ENCODE measurements around the gene NIPBL.

The NIPBL gene

DNA sequence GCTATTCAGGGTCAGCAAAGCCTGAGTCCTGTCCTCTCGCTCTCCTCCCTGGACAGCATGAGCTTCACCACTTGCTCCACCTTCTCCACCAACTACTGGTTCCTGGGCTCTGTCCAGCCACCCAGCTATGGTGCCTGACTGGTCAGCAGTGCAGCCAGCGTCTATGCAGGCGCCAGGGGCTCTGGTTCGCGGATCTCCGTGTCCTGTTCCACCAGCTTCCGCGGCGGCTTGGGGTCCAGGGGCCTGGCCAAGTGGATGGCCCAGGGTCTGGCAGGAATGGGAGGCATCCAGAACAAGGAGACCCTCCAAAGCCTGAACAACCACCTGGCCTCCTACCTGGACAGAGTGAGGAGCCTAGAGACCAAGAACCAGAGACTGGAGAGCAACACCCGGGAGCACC lies 8.6 kb downstream of the NIPBL start:
- TF ChIP-seq, protein P1, sequence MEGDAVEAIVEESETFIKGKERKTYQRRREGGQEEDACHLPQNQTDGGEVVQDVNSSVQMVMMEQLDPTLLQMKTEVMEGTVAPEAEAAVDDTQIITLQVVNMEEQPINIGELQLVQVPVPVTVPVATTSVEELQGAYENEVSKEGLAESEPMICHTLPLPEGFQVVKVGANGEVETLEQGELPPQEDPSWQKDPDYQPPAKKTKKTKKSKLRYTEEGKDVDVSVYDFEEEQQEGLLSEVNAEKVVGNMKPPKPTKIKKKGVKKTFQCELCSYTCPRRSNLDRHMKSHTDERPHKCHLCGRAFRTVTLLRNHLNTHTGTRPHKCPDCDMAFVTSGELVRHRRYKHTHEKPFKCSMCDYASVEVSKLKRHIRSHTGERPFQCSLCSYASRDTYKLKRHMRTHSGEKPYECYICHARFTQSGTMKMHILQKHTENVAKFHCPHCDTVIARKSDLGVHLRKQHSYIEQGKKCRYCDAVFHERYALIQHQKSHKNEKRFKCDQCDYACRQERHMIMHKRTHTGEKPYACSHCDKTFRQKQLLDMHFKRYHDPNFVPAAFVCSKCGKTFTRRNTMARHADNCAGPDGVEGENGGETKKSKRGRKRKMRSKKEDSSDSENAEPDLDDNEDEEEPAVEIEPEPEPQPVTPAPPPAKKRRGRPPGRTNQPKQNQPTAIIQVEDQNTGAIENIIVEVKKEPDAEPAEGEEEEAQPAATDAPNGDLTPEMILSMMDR (IDR thresholded peaks at IDR 0.05; ENCODE audit: low read depth, low read length): no peak
- no peak for DNase-seq (ENCODE audit: low read depth, low spot score)
- H3K4me3 ChIP-seq (ENCODE audit: low read depth, low read length): no peak overlapping the region
- in situ Hi-C loops (cut with HindIII; ENCODE audit: low sequenced_read_pairs): no loop called here

DNA sequence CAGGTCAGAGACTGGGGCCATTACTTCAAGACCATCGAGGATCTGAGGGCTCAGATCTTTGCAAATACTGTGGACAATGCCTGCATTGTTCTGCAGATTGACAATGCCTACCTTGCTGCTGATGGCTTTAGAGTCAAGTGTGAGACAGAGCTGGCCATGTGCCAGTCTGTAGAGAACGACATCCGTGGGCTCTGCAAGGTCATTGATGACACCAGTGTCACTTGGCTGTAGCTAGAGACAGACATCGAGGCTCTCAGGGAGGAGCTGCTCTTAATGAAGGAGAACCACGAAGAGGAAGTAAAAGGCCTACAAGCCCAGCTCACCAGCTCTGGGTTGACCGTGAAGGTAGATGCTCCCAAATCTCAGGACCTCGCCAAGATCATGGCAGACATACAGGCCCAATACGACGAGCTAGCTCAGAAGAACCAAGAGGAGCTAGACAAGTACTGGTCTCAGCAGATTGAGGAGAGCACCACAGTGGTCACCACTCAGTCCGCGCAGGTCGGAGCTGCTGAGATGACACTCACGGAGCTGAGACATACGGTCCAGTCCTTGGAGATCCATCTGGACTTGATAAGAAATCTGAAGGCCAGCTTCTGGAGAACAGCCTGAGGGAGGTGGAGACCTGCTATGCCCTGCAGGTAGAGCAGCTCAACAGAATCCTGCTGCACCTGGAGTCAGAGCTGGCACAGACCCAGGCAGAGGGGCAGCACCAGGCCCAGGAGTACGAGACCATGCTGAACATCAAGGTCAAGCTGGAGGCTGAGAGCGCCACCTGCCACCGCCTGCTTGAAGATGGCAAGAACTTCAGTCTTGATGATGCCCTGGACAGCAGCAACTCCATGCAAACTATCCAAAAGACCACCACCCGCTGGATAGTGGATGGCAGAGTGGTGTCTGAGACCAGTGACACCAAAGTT lies 9.3 kb downstream of the NIPBL start:
- TF ChIP-seq, protein P1 (IDR thresholded peaks at IDR 0.05; ENCODE audit: low read depth, low read length): no peak
- in situ Hi-C loops (cut with HindIII; ENCODE audit: low sequenced_read_pairs): no loop called here
- H3K4me3 ChIP-seq (ENCODE audit: low read depth, low read length): no peak overlapping the region
- no peak for DNase-seq (ENCODE audit: low read depth, low spot score)

DNA sequence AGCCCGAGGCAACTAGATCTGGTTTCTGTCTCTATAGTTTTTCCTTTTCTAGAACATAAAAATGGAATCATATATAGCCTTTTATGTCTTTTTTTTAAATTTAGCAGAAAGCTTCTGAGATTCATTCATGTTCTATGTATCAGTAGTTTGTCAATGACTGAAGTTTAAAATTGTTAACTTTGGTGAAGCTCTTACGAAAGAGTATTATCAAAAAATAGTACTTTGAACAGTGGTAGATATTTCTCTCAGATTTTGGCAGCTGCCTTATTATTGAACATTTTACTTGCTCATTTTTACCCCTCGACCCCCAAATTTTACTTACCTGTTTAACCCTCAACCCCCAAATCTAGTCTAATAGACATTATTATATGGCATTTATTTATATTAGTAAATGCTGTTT lies 10.2 kb downstream of the NIPBL start:
- TF ChIP-seq, protein P1 (IDR thresholded peaks at IDR 0.05; ENCODE audit: low read depth, low read length): no peak

DNA sequence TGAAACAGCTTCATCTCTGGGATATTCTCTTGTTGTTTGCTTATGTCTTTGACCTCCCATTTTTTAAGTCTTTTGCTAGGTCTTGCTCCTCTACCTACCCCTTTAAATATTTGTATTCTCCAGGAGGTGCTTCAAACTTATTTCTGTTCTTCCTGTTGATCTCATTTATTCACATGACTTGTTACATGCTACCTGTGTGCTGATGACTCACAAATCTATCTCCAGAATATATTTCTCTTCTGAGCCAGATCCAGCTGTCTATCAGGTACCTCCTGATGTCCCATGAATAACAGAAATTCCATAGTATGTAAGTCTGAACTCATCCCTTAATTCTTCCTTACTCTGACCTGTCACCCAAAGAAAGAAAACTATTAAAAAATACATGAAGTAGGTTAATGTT lies 11.0 kb downstream of the NIPBL start:
- TF ChIP-seq, protein P1 (IDR thresholded peaks at IDR 0.05; ENCODE audit: low read depth, low read length): no peak
- no peak overlapping the region for H3K4me3 ChIP-seq (ENCODE audit: low read depth, low read length)
- no peak for DNase-seq (ENCODE audit: low read depth, low spot score)
- in situ Hi-C loops (cut with HindIII; ENCODE audit: low sequenced_read_pairs): no loop called here

More for the DNA sequence above, 10.2 kb downstream of the NIPBL start:
- in situ Hi-C loops (cut with HindIII; ENCODE audit: low sequenced_read_pairs): no loop called here
- no peak overlapping the region for H3K4me3 ChIP-seq (ENCODE audit: low read depth, low read length)
- DNase-seq (ENCODE audit: low read depth, low spot score): no peak

DNA sequence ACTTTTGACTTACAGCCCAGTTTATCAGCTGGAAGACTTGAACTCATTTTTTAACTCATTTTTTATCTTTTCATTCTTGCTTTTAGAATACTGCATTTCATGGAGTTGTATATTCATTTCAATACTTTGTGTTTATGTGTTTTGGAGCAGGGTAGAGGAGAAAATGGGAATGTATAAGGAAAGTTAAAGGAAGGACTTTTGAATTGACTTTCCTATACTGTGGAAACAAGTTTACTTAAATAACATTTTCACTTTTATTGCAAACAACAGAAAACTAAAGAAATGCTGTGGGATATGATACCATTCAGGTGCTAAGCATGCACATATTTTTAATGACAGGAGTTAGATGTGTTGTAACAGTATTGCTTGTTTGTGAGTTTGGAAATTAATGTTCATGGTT lies 11.7 kb downstream of the NIPBL start:
- in situ Hi-C loops (cut with HindIII; ENCODE audit: low sequenced_read_pairs): no loop called here
- no peak overlapping the region for H3K4me3 ChIP-seq (ENCODE audit: low read depth, low read length)
- TF ChIP-seq, protein P1 (IDR thresholded peaks at IDR 0.05; ENCODE audit: low read depth, low read length): no peak
- no peak for DNase-seq (ENCODE audit: low read depth, low spot score)

DNA sequence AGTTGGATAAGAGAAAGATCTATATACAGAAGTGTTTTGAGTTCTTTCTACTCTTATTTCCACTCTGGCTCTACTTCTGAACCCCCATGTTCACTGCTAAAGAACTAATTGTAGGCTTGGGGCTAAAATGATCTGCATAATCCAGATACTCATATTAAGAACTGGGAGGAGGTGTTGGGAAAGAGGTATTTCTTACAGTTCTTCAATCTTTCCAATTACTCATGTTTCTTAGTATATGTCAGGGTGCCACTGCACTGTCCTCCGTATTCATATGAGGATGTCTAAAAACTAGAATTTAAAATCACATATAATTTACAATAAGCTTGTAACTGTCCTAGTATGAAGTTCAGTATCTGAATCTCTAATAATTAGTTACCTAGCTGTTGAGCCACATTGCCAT lies 12.7 kb downstream of the NIPBL start:
- in situ Hi-C loops (cut with HindIII; ENCODE audit: low sequenced_read_pairs): no loop called here
- H3K4me3 ChIP-seq (ENCODE audit: low read depth, low read length): no peak overlapping the region
- TF ChIP-seq, protein P1 (IDR thresholded peaks at IDR 0.05; ENCODE audit: low read depth, low read length): no peak
- DNase-seq (ENCODE audit: low read depth, low spot score): no peak

Measured in astrocyte of the spinal cord (primary cell).